ENCODE data around the gene STK11.

Gene STK11

DNA sequence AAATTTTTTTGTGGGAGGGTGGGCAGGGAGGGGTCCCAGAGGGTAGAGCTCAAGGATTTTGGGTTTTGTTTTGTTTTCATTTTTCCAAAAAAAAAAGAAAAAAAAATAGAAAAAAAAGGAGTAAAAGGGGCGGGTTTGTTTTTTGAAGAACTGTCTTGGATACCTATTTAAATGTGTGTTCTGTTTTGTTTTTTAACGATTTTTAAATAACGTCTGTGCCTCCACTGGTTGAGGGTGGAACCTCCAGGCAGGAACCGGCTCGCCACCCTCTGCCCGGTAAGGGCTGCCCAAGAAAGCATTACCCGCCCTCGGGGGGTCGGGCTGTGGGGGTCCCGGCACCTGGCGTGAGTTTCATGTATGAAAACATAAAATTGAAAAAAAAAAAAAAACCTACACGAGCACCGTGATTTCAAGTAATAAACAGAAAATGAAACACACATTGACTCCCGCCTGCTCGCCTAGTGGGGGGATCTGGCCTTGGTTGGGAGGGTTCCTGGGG lies 53.2 kb downstream of the STK11 start:
- Histone ChIP-seq H3K4me1 (ENCODE audit: control insufficient read depth in 2 of 2, insufficient read depth in 2 of 2, low read length in 2 of 2) (peaks cover 65 to 83% of the 10 kb centered on the region in 2 donors), H3K4me3 (ENCODE audit: low read length in 2 of 2) (peak overlapping the region; percentile 57 to 64), H3K9ac (ENCODE audit: low read depth in 1 of 2, low read length in 2 of 2) (peak overlapping the region; percentile 86), H3K27ac (ENCODE audit: low read depth in 2 of 2, low read length in 2 of 2) (peak overlapping the region; percentile 99 to 100), H3K36me3 (ENCODE audit: control insufficient read depth in 2 of 2, insufficient read depth in 2 of 2, low read length in 2 of 2) (peaks cover 29 to 36% of the 10 kb centered on the region in 2 donors), H3K27me3 (ENCODE audit: control insufficient read depth in 2 of 2, insufficient read depth in 2 of 2, low read length in 2 of 2) (no peaks in the 10 kb centered on the region), H3K9me3 (ENCODE audit: control insufficient read depth in 2 of 2, low read length in 2 of 2) (no peaks in the 10 kb centered on the region)

DNA sequence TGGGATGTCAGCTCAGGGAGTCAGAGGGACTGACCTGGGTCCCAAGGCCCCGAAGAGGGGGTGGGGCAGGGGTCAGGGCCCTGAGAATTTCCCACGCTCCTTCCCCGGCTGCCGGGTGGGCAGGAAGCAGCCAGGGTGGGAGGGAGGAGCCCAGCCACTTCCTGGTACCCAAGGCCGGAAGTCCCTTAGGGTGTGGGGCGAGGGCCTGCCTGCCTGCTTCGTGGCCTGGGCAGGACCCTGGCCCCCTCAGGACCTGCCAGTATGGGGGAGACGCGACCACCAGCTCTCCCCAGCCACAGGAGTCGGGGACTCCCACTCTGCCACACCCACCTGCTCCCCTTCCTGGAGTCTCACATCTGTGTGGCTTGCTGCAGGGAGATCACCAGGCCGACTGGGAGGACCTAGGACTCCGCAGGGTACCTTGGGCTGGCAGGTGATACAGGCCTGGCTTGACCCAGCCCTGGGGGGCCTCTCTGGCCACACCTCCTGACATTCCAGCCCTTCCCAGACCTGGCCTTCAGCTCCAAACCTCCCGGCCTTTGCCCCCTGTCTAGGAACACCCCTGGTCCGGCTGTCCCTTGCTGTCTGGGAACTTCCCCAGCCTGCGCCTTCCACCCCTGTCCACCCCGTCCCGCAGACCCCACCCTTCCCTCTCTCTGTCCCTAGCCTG lies 53.8 kb downstream of the STK11 start:
- peak overlapping the region; percentile 86 for H3K9ac ChIP-seq (ENCODE audit: low read depth in 1 of 2, low read length in 2 of 2)
- H3K9me3 ChIP-seq (ENCODE audit: control insufficient read depth in 2 of 2, low read length in 2 of 2): no peaks in the 10 kb centered on the region
- H3K4me3 ChIP-seq (ENCODE audit: low read length in 2 of 2): peak overlapping the region; percentile 57 to 64
- H3K4me1 ChIP-seq (ENCODE audit: control insufficient read depth in 2 of 2, insufficient read depth in 2 of 2, low read length in 2 of 2): peaks cover 59 to 77% of the 10 kb centered on the region in 2 donors
- H3K27me3 ChIP-seq (ENCODE audit: control insufficient read depth in 2 of 2, insufficient read depth in 2 of 2, low read length in 2 of 2): no peaks in the 10 kb centered on the region
- H3K27ac ChIP-seq (ENCODE audit: low read depth in 2 of 2, low read length in 2 of 2): peak overlapping the region; percentile 99 to 100
- H3K36me3 ChIP-seq (ENCODE audit: control insufficient read depth in 2 of 2, insufficient read depth in 2 of 2, low read length in 2 of 2): peaks cover 28 to 32% of the 10 kb centered on the region in 2 donors

- peak overlapping the region; percentile 99 to 100 for H3K27ac ChIP-seq (ENCODE audit: low read depth in 2 of 2, low read length in 2 of 2)
- H3K36me3 ChIP-seq (ENCODE audit: control insufficient read depth in 2 of 2, insufficient read depth in 2 of 2, low read length in 2 of 2): peaks cover 20 to 24% of the 10 kb centered on the region in 2 donors
- peak overlapping the region; percentile 86 for H3K9ac ChIP-seq (ENCODE audit: low read depth in 1 of 2, low read length in 2 of 2)
- peaks cover 63 to 73% of the 10 kb centered on the region in 2 donors for H3K4me1 ChIP-seq (ENCODE audit: control insufficient read depth in 2 of 2, insufficient read depth in 2 of 2, low read length in 2 of 2)
- no peaks in the 10 kb centered on the region for H3K9me3 ChIP-seq (ENCODE audit: control insufficient read depth in 2 of 2, low read length in 2 of 2)
- peak overlapping the region; percentile 57 to 64 for H3K4me3 ChIP-seq (ENCODE audit: low read length in 2 of 2)
- H3K27me3 ChIP-seq (ENCODE audit: control insufficient read depth in 2 of 2, insufficient read depth in 2 of 2, low read length in 2 of 2): no peaks in the 10 kb centered on the region
Observed at GRCh38 chr19:1259876-1260748, 54.5 kb downstream of the STK11 start.

GRCh38 chr19:1260749-1261537 lies 55.4 kb downstream of the STK11 start:
- Histone ChIP-seq H3K36me3 (ENCODE audit: control insufficient read depth in 2 of 2, insufficient read depth in 2 of 2, low read length in 2 of 2) (peaks cover 12 to 16% of the 10 kb centered on the region in 2 donors), H3K9ac (ENCODE audit: low read depth in 1 of 2, low read length in 2 of 2) (peak overlapping the region; percentile 89 to 90), H3K4me3 (ENCODE audit: low read length in 2 of 2) (peak overlapping the region; percentile 75 to 81), H3K27ac (ENCODE audit: low read depth in 2 of 2, low read length in 2 of 2) (peak overlapping the region; percentile 99 to 100), H3K9me3 (ENCODE audit: control insufficient read depth in 2 of 2, low read length in 2 of 2) (no peaks in the 10 kb centered on the region), H3K4me1 (ENCODE audit: control insufficient read depth in 2 of 2, insufficient read depth in 2 of 2, low read length in 2 of 2) (peaks cover 64 to 72% of the 10 kb centered on the region in 2 donors), H3K27me3 (ENCODE audit: control insufficient read depth in 2 of 2, insufficient read depth in 2 of 2, low read length in 2 of 2) (no peaks in the 10 kb centered on the region)

DNA sequence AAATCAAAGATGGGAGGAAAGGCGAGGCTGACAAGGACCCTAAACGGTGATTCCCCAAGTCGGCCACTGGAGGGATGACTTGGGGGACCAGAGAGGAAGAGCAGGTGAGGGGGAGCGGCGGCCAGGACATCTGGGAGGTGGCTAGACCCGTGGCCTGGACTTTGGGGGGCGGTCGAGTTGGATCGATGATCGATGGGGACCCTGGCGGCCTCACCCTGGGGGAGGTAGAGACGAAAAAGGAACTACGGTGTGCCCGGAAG lies 55.9 kb downstream of the STK11 start:
- Histone ChIP-seq H3K9ac (ENCODE audit: low read depth in 1 of 2, low read length in 2 of 2) (peak overlapping the region; percentile 89 to 90), H3K27me3 (ENCODE audit: control insufficient read depth in 2 of 2, insufficient read depth in 2 of 2, low read length in 2 of 2) (no peaks in the 10 kb centered on the region), H3K27ac (ENCODE audit: low read depth in 2 of 2, low read length in 2 of 2) (peak overlapping the region; percentile 99 to 100), H3K4me3 (ENCODE audit: low read length in 2 of 2) (peak overlapping the region; percentile 75 to 81), H3K9me3 (ENCODE audit: control insufficient read depth in 2 of 2, low read length in 2 of 2) (no peaks in the 10 kb centered on the region), H3K4me1 (ENCODE audit: control insufficient read depth in 2 of 2, insufficient read depth in 2 of 2, low read length in 2 of 2) (peaks cover 69 to 74% of the 10 kb centered on the region in 2 donors), H3K36me3 (ENCODE audit: control insufficient read depth in 2 of 2, insufficient read depth in 2 of 2, low read length in 2 of 2) (peaks cover 11 to 12% of the 10 kb centered on the region in 2 donors)

GRCh38 chr19:1261798-1262622 lies 56.4 kb downstream of the STK11 start:
- Histone ChIP-seq H3K36me3 (ENCODE audit: control insufficient read depth in 2 of 2, insufficient read depth in 2 of 2, low read length in 2 of 2) (peaks cover 5 to 7% of the 10 kb centered on the region in 2 donors), H3K27ac (ENCODE audit: low read depth in 2 of 2, low read length in 2 of 2) (peak overlapping the region; percentile 99 to 100), H3K27me3 (ENCODE audit: control insufficient read depth in 2 of 2, insufficient read depth in 2 of 2, low read length in 2 of 2) (no peaks in the 10 kb centered on the region), H3K4me3 (ENCODE audit: low read length in 2 of 2) (peak overlapping the region; percentile 75 to 81), H3K9me3 (ENCODE audit: control insufficient read depth in 2 of 2, low read length in 2 of 2) (no peaks in the 10 kb centered on the region), H3K9ac (ENCODE audit: low read depth in 1 of 2, low read length in 2 of 2) (peak overlapping the region; percentile 89 to 90), H3K4me1 (ENCODE audit: control insufficient read depth in 2 of 2, insufficient read depth in 2 of 2, low read length in 2 of 2) (peaks cover 66 to 71% of the 10 kb centered on the region in 2 donors)

DNA sequence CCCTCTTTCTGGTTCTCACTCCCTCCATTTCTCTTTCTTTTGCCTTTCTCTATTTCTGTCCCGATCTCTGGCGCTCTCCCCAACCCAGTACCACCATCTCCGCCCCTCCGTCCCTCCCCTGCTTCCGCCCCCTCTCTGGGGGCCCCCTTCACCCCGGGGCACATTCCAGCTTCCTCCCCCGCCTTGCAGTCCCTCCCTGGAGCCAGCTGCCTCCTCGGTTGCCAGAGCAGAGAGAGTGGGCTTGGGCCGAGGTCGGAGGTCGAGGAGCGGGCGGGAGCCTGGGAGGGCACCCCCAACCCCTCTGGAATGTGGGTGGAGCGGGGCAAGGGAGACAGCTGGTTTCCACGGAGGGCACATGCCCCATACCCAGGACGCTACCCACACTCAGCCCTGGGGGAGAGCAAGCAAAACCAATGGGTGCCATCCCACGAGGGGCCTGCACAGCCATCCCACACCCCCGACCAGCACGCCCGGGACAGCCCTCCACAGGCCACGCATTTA lies 57.1 kb downstream of the STK11 start:
- H3K9ac ChIP-seq (ENCODE audit: low read depth in 1 of 2, low read length in 2 of 2): peak overlapping the region; percentile 65 to 89
- H3K36me3 ChIP-seq (ENCODE audit: control insufficient read depth in 2 of 2, insufficient read depth in 2 of 2, low read length in 2 of 2): peaks cover 2 to 3% of the 10 kb centered on the region in 2 donors
- H3K4me3 ChIP-seq (ENCODE audit: low read length in 2 of 2): peak overlapping the region; percentile 37 to 57
- no peaks in the 10 kb centered on the region for H3K9me3 ChIP-seq (ENCODE audit: control insufficient read depth in 2 of 2, low read length in 2 of 2)
- peaks cover 69 to 74% of the 10 kb centered on the region in 2 donors for H3K4me1 ChIP-seq (ENCODE audit: control insufficient read depth in 2 of 2, insufficient read depth in 2 of 2, low read length in 2 of 2)
- H3K27ac ChIP-seq (ENCODE audit: low read depth in 2 of 2, low read length in 2 of 2): peak overlapping the region; percentile 99 to 100
- H3K27me3 ChIP-seq (ENCODE audit: control insufficient read depth in 2 of 2, insufficient read depth in 2 of 2, low read length in 2 of 2): no peaks in the 10 kb centered on the region

GRCh38 chr19:1263188-1263587 lies 57.6 kb downstream of the STK11 start:
- H3K4me3 ChIP-seq (ENCODE audit: low read length in 2 of 2): peak overlapping the region in 1 of 2 donors; percentile 37
- no peaks in the 10 kb centered on the region for H3K36me3 ChIP-seq (ENCODE audit: control insufficient read depth in 2 of 2, insufficient read depth in 2 of 2, low read length in 2 of 2)
- peak overlapping the region; percentile 99 to 100 for H3K27ac ChIP-seq (ENCODE audit: low read depth in 2 of 2, low read length in 2 of 2)
- H3K9me3 ChIP-seq (ENCODE audit: control insufficient read depth in 2 of 2, low read length in 2 of 2): no peaks in the 10 kb centered on the region
- peak overlapping the region; percentile 65 to 89 for H3K9ac ChIP-seq (ENCODE audit: low read depth in 1 of 2, low read length in 2 of 2)
- H3K4me1 ChIP-seq (ENCODE audit: control insufficient read depth in 2 of 2, insufficient read depth in 2 of 2, low read length in 2 of 2): peaks cover 70 to 74% of the 10 kb centered on the region in 2 donors
- no peaks in the 10 kb centered on the region for H3K27me3 ChIP-seq (ENCODE audit: control insufficient read depth in 2 of 2, insufficient read depth in 2 of 2, low read length in 2 of 2)

Data from mucosa of rectum (tissue), 2 donors.